H1 (cell line): ENCODE data around the gene TP63. TPM values are rescaled to one million over a fixed set of nuclear protein-coding genes. Genes with fewer than 3 reads are reported as not detected.

Source experiments
- CTCF ChIA-PET: fragments of 300-600 bp; sonication (Branson Sonifier 250); formaldehyde crosslinking; loops from one replicate; lab custom pipeline; 2021; ENCODE audit not compliant: partially characterized antibody; lab: Charles Lee
- POLR2A ChIA-PET: fragments of 300-600 bp; sonication (Branson Sonifier 250); formaldehyde crosslinking; loops from one replicate; lab custom pipeline; 2021; ENCODE audit warnings: inconsistent platforms; ENCODE audit not compliant: partially characterized antibody; lab: Charles Lee
- DNase-seq, 2 experiments: peaks; one replicate each; pipeline versions ENCODE4 v3.0.0 to v3.0.0-alpha.2; 2010 to 2022; ENCODE audit warnings: low spot score in 2 of 2, low read depth in 1 of 2, mixed read lengths in 1 of 2
- FAIRE-seq: peaks from 2 replicates; lab custom pipeline; 2011; peaks lifted over from hg19 to GRCh38; lab: Jason Lieb, UNC
- H2AFZ ChIP-seq: 2 replicates; pipeline ENCODE4 v1.8.1; 2012; ENCODE audit warnings: low read length, inconsistent platforms
- H2AK5ac ChIP-seq: 2 replicates; pipeline ENCODE4 v1.6.1; 2013; ENCODE audit warnings: low read depth, low read length
- H2BK120ac ChIP-seq: replicated peaks from 2 replicates; pipeline ENCODE3; 2013; ENCODE audit warnings: low read depth, low read length, inconsistent platforms
- H2BK12ac ChIP-seq: 2 replicates; pipeline ENCODE4 v1.6.1; 2013; ENCODE audit warnings: low read depth, low read length
- H2BK15ac ChIP-seq: 2 replicates; pipeline ENCODE4 v1.6.1; 2013; ENCODE audit warnings: low read length
- H2BK20ac ChIP-seq: 2 replicates; pipeline ENCODE4 v1.6.1; 2013; ENCODE audit warnings: low read length
- H2BK5ac ChIP-seq: 2 replicates; pipeline ENCODE4 v1.6.1; 2013; ENCODE audit warnings: low read depth, low read length
- H3K14ac ChIP-seq: 2 replicates; pipeline ENCODE4 v1.6.1; 2013; ENCODE audit warnings: inconsistent platforms; ENCODE audit not compliant: insufficient read length
- H3K18ac ChIP-seq: 2 replicates; pipeline ENCODE4 v1.6.1; 2013; ENCODE audit warnings: low read length; ENCODE audit errors: extremely low read depth
- H3K23ac ChIP-seq: 2 replicates; pipeline ENCODE4 v1.6.1; 2013; ENCODE audit warnings: inconsistent platforms; ENCODE audit not compliant: insufficient read length
- H3K23me2 ChIP-seq: 2 replicates; pipeline ENCODE4 v1.6.1; 2013; ENCODE audit warnings: low read depth, low read length
- H3K27ac ChIP-seq: 2 replicates; pipeline ENCODE4 v1.6.1; 2011; ENCODE audit warnings: low read depth, low read length, inconsistent platforms
- H3K27me3 ChIP-seq, 4 experiments: replicated peaks in 1 of 4; 1 replicate in 1 of 4; 2 replicates in 3 of 4; pipeline versions ENCODE4 v1.6.1 to v1.8.1; 2011 to 2013; ENCODE audit warnings: low read length in 3 of 4, mild to moderate bottlenecking in 3 of 4, inconsistent platforms in 2 of 4, mixed read lengths in 2 of 4, moderate library complexity in 1 of 4; ENCODE audit not compliant: control insufficient read depth in 3 of 4, insufficient read depth in 3 of 4; ENCODE audit errors: extremely low read depth in 1 of 4
- H3K36me3 ChIP-seq, 4 experiments: 2 replicates each; pipeline versions ENCODE4 v1.6.1 to v1.8.1; 2011 to 2013; ENCODE audit warnings: mild to moderate bottlenecking in 4 of 4, low read length in 3 of 4, moderate library complexity in 2 of 4, control low read depth in 1 of 4, inconsistent platforms in 1 of 4; ENCODE audit not compliant: insufficient read depth in 4 of 4, control insufficient read depth in 2 of 4
- H3K4ac ChIP-seq: replicated peaks from 2 replicates; pipeline ENCODE3; 2013; ENCODE audit warnings: low read length, low read depth, mixed read lengths, inconsistent platforms; ENCODE audit not compliant: insufficient read length
- H3K4me1 ChIP-seq, 4 experiments: replicated peaks in 1 of 4; 1 replicate in 1 of 4; 2 replicates in 3 of 4; pipeline versions ENCODE4 v1.6.1 to v1.8.1; 2011 to 2013; ENCODE audit warnings: low read length in 3 of 4, inconsistent platforms in 2 of 4, mixed read lengths in 1 of 4; ENCODE audit not compliant: insufficient read depth in 4 of 4, control insufficient read depth in 3 of 4
- H3K4me2 ChIP-seq, 2 experiments: 2 replicates each; pipeline versions ENCODE4 v1.6.1 to v1.8.1; 2011 to 2013; ENCODE audit warnings: low read depth in 2 of 2, low read length in 2 of 2, control low read depth in 1 of 2, inconsistent platforms in 1 of 2, mild to moderate bottlenecking in 1 of 2; ENCODE audit not compliant: insufficient read depth in 1 of 2
- H3K4me3 ChIP-seq, 4 experiments: fragments of 200-600, 300-600 bp in 1 of 4; sonication (generic), shearing (Covaris generic), sonication (Bioruptor Twin) in 1 of 4; 2 replicates each; pipeline versions ENCODE4 v1.5.1 to v1.8.1; 2011 to 2016; ENCODE audit warnings: low read length in 4 of 4, low read depth in 3 of 4, control low read depth in 2 of 4, inconsistent platforms in 2 of 4, mild to moderate bottlenecking in 2 of 4, mixed read lengths in 1 of 4, moderate library complexity in 1 of 4; ENCODE audit not compliant: insufficient read depth in 2 of 4; ENCODE audit errors: extremely low read depth in 1 of 4
- H3K56ac ChIP-seq: replicated peaks from 2 replicates; pipeline ENCODE3; 2013; ENCODE audit warnings: low read depth, mild to moderate bottlenecking, mixed read lengths, low read length, inconsistent platforms; ENCODE audit not compliant: insufficient read length
- H3K79me1 ChIP-seq: 2 replicates; pipeline ENCODE4 v1.6.1; 2013; ENCODE audit warnings: low read depth, low read length, control low read depth
- H3K79me2 ChIP-seq, 2 experiments: 2 replicates each; pipeline versions ENCODE4 v1.6.1 to v1.8.1; 2012 to 2013; ENCODE audit warnings: low read length in 2 of 2, mild to moderate bottlenecking in 2 of 2, inconsistent platforms in 1 of 2; ENCODE audit not compliant: insufficient read depth in 2 of 2, control insufficient read depth in 1 of 2
- H3K9ac ChIP-seq, 4 experiments: replicated peaks in 1 of 4; 1 replicate in 1 of 4; 2 replicates in 3 of 4; pipeline versions ENCODE4 v1.6.1 to v1.8.1; 2011 to 2013; ENCODE audit warnings: low read depth in 3 of 4, low read length in 3 of 4, control low read depth in 2 of 4, mild to moderate bottlenecking in 2 of 4, moderate library complexity in 2 of 4, inconsistent platforms in 1 of 4; ENCODE audit errors: extremely low read depth in 1 of 4
- H3K9me3 ChIP-seq, 2 experiments: 2 replicates each; pipeline versions ENCODE4 v1.6.1 to v1.8.1; 2012 to 2013; ENCODE audit warnings: mild to moderate bottlenecking in 2 of 2, moderate library complexity in 2 of 2, control low read depth in 1 of 2, inconsistent platforms in 1 of 2, low read depth in 1 of 2, low read length in 1 of 2, mixed read lengths in 1 of 2; ENCODE audit not compliant: insufficient read depth in 2 of 2
- H4K20me1 ChIP-seq, 2 experiments: replicated peaks in 1 of 2; 2 replicates each; pipeline versions ENCODE3 to v1.8.1; 2011 to 2013; ENCODE audit warnings: inconsistent platforms in 2 of 2, low read length in 2 of 2, mild to moderate bottlenecking in 1 of 2; ENCODE audit not compliant: insufficient read depth in 2 of 2, control insufficient read depth in 1 of 2
- H4K5ac ChIP-seq: 2 replicates; pipeline ENCODE4 v1.6.1; 2013; ENCODE audit warnings: low read length, low read depth, mixed read lengths, inconsistent platforms; ENCODE audit not compliant: insufficient read length
- H4K8ac ChIP-seq: 2 replicates; pipeline ENCODE4 v1.8.0; 2013; ENCODE audit warnings: mild to moderate bottlenecking, moderate library complexity, low read length, inconsistent platforms; ENCODE audit not compliant: insufficient read depth; ENCODE audit errors: extremely low read depth
- H4K91ac ChIP-seq: replicated peaks from 2 replicates; pipeline ENCODE3; 2013; ENCODE audit warnings: low read length, mixed read lengths, inconsistent platforms; ENCODE audit not compliant: insufficient read length
- CHD2 ChIP-seq: IDR thresholded peaks from 2 replicates; pipeline ENCODE4 v1.6.1; 2012; ENCODE audit warnings: low read length, improper control_type of control experiment
- HDAC6 ChIP-seq: IDR thresholded peaks from one replicate; pipeline ENCODE4 v1.7.1; 2012; ENCODE audit warnings: low read depth, mild to moderate bottlenecking, inconsistent platforms, low read length, moderate library complexity
- MAX ChIP-seq: IDR thresholded peaks from 2 replicates; pipeline ENCODE4 v1.6.1; 2012; ENCODE audit warnings: inconsistent platforms
- polyA plus RNA-seq, 7 experiments: library from polyadenylated mRNA; depleted of rRNA in 3 of 7; stranded (reverse) in 5 of 7; unstranded in 2 of 7; fragments of >200 nt in 5 of 7; fragments of 200-250 nt in 2 of 7; gene quantifications; 1 replicate in 5 of 7; 2 replicates in 1 of 7; 4 replicates in 1 of 7; pipeline versions ENCODE4 v1.2.1 to v1.2.3, GENCODE V29; 2011 to 2013; ENCODE audit warnings: missing spikeins in 2 of 7, mixed read lengths in 2 of 7
- total RNA-seq: library from RNA; stranded (reverse); fragmentation: NEBNext Ultra II Directional; extraction: Animal tissue kit (Norgen Biotek cat#: 25700); gene quantifications from 2 replicates; pipeline ENCODE4 v1.2.1, GENCODE V29; 2021

The TP63 gene
- total and polyA plus RNA-seq, 2 of the 8 experiments (the other 6 are each of a cell fraction or from before 2014, with no cell fraction given), result not detected

- FAIRE-seq (no peak), DNase-seq (no peak)
- TF ChIP-seq HDAC6 (no peak), CHD2 (no peak), MAX (no peak)
- Histone ChIP-seq H2AK5ac (no peak overlapping the region), H4K5ac (no peak overlapping the region), H4K20me1 (no peaks in the 10 kb centered on the region), H3K4ac (no peak overlapping the region), H3K23ac (no peak overlapping the region), H3K4me2 (no peak overlapping the region), H2BK12ac (no peak overlapping the region), H3K9ac (no peak overlapping the region), H3K79me1 (no peaks in the 10 kb centered on the region), H3K4me1 (no peaks in the 10 kb centered on the region), H2AFZ (no peak overlapping the region), H2BK15ac (no peak overlapping the region), H4K8ac (no peak overlapping the region), H3K56ac (no peak overlapping the region), H3K27ac (no peak overlapping the region), H3K9me3 (no peaks in the 10 kb centered on the region), H2BK20ac (no peak overlapping the region), H3K4me3 (no peak overlapping the region), H3K18ac (no peak overlapping the region), H3K23me2 (no peaks in the 10 kb centered on the region), H3K36me3 (no peaks in the 10 kb centered on the region), H3K27me3 (no peaks in the 10 kb centered on the region), H2BK5ac (no peak overlapping the region), H4K91ac (no peak overlapping the region), H3K14ac (no peak overlapping the region), H3K79me2 (no peaks in the 10 kb centered on the region), H2BK120ac (no peak overlapping the region)
- ChIA-PET POLR2A (no interaction called here), CTCF (no interaction called here)
These were observed 43.5 kb upstream of the TP63 start for GRCh38 chr3:189587664-189588040.
